H1 (cell line): ENCODE measurements around the gene HDHD3.

Experiments used
- CHD2 ChIP-seq: IDR thresholded peaks from 2 replicates; pipeline ENCODE4 v1.6.1; 2012; ENCODE audit warnings: low read length, improper control_type of control experiment
- CTCF ChIP-seq, 3 experiments: IDR thresholded peaks; 1 replicate in 2 of 3; 2 replicates in 1 of 3; pipeline versions ENCODE4 v1.5.1 to v1.6.1; 2011; ENCODE audit warnings: low read length in 3 of 3, mild to moderate bottlenecking in 3 of 3, inconsistent platforms in 2 of 3, low read depth in 1 of 3, moderate library complexity in 1 of 3; ENCODE audit not compliant: insufficient read depth in 1 of 3; ENCODE audit errors: control extremely low read depth in 1 of 3
- EP300 ChIP-seq, 2 experiments: IDR thresholded peaks; 1 replicate in 1 of 2; 2 replicates in 1 of 2; pipeline ENCODE4 v1.6.1; 2011 to 2012; ENCODE audit warnings: low read depth in 2 of 2, low read length in 2 of 2, mild to moderate bottlenecking in 2 of 2, borderline replicate concordance in 1 of 2, inconsistent platforms in 1 of 2, moderate library complexity in 1 of 2
- EZH2 ChIP-seq: fragments of 200-600 bp; sonication (generic); IDR thresholded peaks from 2 replicates; pipeline ENCODE4 v1.7.1; 2012; ENCODE audit warnings: low read depth, mild to moderate bottlenecking, moderate library complexity, low read length, inconsistent platforms; ENCODE audit not compliant: severe bottlenecking
- HDAC2 ChIP-seq, 2 experiments: fragments of 300-600 bp in 1 of 2; sonication (generic) in 1 of 2; IDR thresholded peaks; 2 replicates each; pipeline ENCODE4 v1.6.1; 2011 to 2012; ENCODE audit warnings: low read depth in 2 of 2, low read length in 2 of 2, mild to moderate bottlenecking in 2 of 2, moderate library complexity in 2 of 2, borderline replicate concordance in 1 of 2, inconsistent platforms in 1 of 2
- MAFK ChIP-seq: IDR thresholded peaks from 2 replicates; pipeline ENCODE4 v1.6.1; 2012; ENCODE audit warnings: low read depth, mild to moderate bottlenecking, improper control_type of control experiment, low read length
- MAX ChIP-seq: IDR thresholded peaks from 2 replicates; pipeline ENCODE4 v1.6.1; 2012; ENCODE audit warnings: inconsistent platforms
- PHF8 ChIP-seq: fragments of 200-600 bp; sonication (generic); conservative IDR thresholded peaks from 2 replicates; pipeline ENCODE4 v1.7.1; 2012; ENCODE audit warnings: low read depth, mild to moderate bottlenecking, inconsistent platforms, low read length, moderate library complexity
- POLR2A ChIP-seq, 2 experiments: IDR thresholded peaks; 1 replicate in 1 of 2; 2 replicates in 1 of 2; pipeline ENCODE4 v1.6.1; 2011; ENCODE audit warnings: low read depth in 2 of 2, low read length in 2 of 2, mild to moderate bottlenecking in 2 of 2; ENCODE audit errors: control extremely low read depth in 1 of 2
- POLR2AphosphoS5 ChIP-seq: IDR thresholded peaks from 2 replicates; pipeline ENCODE4 v1.6.1; 2011; ENCODE audit warnings: low read depth, low read length

- no peak for TF ChIP-seq CTCF (IDR thresholded peaks at IDR 0.05; ENCODE audit: control extremely low read depth in 1 of 3, insufficient read depth in 1 of 3, low read depth in 1 of 3, low read length in 3 of 3)
- no peak for TF ChIP-seq PHF8
- no peak for TF ChIP-seq CHD2
- TF ChIP-seq EP300 (IDR thresholded peaks at IDR 0.05; ENCODE audit: borderline replicate concordance in 1 of 2, low read depth in 2 of 2, low read length in 2 of 2) = no peak
- TF ChIP-seq EZH2 = no peak
- no peak for TF ChIP-seq POLR2AphosphoS5
- no peak for TF ChIP-seq POLR2A (IDR thresholded peaks at IDR 0.05; ENCODE audit: control extremely low read depth in 1 of 2, low read depth in 2 of 2, low read length in 2 of 2)
- no peak for TF ChIP-seq MAX
- no peak for TF ChIP-seq HDAC2 (IDR thresholded peaks at IDR 0.05; ENCODE audit: borderline replicate concordance in 1 of 2, low read depth in 2 of 2, low read length in 2 of 2)
- no peak for TF ChIP-seq MAFK
Observed at GRCh38 chr9:113388833-113389232, 12.0 kb upstream of the HDHD3 start.
